ENCODE results near the gene HS1BP3. TPM values are rescaled to one million over a fixed set of nuclear protein-coding genes. Genes with fewer than 3 reads are reported as not detected.

The HS1BP3 gene
- total and polyA plus RNA-seq, 3 experiments from 2014 or later, result 9.3 to 19.4 (median 9.5) TPM

DNA sequence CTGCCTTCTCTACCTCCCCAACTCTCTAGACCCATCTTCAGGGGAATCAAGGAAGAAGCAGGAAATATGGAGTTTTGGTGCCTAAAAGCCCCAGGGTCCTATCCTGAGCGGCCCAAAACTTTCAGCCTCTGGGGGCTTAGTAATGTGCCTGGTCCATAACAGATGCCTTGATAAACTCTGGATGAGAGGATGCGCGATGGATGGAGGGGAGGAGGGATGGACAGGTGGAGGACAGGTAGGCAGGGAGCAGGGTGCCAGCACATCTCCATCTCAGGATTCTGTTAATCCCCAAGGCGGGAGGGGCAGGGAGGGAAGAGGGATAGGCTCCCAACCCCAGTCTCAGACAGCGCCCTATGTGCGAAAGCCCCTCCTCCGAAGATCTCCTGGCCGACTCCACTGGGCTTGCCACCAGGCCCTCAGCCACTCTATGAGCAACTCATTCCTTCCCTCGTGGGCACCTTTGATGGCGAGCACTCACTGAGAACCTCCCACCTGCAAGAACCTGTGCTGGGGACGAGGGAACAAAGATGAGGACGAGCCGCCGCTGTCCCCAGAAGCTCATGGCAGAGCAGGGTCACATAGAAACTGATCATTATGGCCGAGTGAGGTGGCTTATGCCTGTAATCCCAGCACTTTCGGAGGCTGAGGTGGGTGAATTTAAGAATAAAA is 23.1 kb downstream of the HS1BP3 start:
- ChIA-PET POLR2A (no interaction called here), CTCF (no interaction called here)
- DNase-seq, result peak in 1 of 5 donors; percentile 8
- H3K27me3 Mint-ChIP-seq, result no peaks in the 10 kb centered on the region
- H3K27ac Mint-ChIP-seq, result no peak overlapping the region
- H3K36me3 Mint-ChIP-seq, result peaks cover 3 to 53% (median 5%) of the 10 kb centered on the region in 3 donors
- no peaks in the 10 kb centered on the region for H3K4me1 ChIP-seq (ENCODE audit: insufficient read depth, low read length)
- no peak overlapping the region for H3K4me3 Mint-ChIP-seq
- peaks cover 0 to 2% (median 0%) of the 10 kb centered on the region in 3 donors for H3K4me1 Mint-ChIP-seq
- no peaks in the 10 kb centered on the region for H3K9me3 Mint-ChIP-seq
- H3K4me3 ChIP-seq (ENCODE audit: low read length), result no peak overlapping the region
- H3K36me3 ChIP-seq (ENCODE audit: insufficient read depth, low read length), result no peaks in the 10 kb centered on the region
- H3K27ac ChIP-seq (ENCODE audit: low read depth, low read length), result no peak overlapping the region
- no peaks in the 10 kb centered on the region for H3K27me3 ChIP-seq (ENCODE audit: insufficient read depth, low read length, poor library complexity, severe bottlenecking)
- H3K9me3 ChIP-seq (ENCODE audit: low read length), result no peaks in the 10 kb centered on the region

DNA sequence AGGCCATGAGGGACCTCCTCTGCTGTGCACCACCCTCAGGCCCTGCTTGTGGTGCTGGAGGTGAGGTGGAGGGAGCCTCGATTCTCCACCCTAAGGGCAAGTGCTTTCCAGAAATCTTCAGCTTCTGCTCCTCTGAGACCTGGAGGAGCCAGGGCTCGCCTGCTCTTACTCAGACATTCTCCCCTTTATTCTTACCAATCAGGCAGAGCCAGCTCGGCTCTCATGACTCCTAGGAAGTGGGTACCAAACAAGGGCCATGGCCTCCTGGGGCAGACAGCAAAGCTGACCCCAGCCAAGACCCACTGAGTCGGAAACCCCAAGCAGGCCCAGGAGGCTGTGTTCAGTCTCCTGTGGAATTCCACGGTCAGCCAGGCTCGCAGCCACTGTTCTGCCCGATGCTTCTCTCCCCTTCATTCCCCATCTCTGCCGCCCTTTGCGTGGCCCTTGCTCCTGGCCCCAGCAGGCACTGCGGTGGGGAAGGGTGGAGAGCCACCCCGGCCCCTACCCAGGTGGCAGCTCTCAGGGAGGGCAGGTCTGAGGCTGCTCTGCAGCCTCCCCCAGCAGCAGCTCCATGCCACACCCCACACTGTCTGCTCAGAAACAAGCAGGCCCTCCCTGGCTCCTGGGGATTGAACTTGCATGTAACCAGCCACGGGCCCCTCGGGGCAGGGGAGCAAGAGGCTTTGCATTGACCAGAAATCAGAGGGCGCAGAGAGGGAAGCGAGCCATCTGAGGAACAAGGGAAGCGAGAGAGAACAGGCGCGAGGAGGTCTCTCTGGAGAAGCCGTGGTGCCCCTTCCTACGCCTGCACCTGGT is 24.0 kb downstream of the HS1BP3 start:
- Histone ChIP-seq H3K36me3 (ENCODE audit: insufficient read depth, low read length) (no peaks in the 10 kb centered on the region), H3K27ac (ENCODE audit: low read depth, low read length) (no peak overlapping the region), H3K9me3 (ENCODE audit: low read length) (no peaks in the 10 kb centered on the region), H3K4me3 (ENCODE audit: low read length) (no peak overlapping the region), H3K4me1 (ENCODE audit: insufficient read depth, low read length) (no peaks in the 10 kb centered on the region), H3K27me3 (ENCODE audit: insufficient read depth, low read length, poor library complexity, severe bottlenecking) (no peaks in the 10 kb centered on the region)
- Mint-ChIP-seq H3K4me1 (peaks cover 0 to under 1% (median 0%) of the 10 kb centered on the region in 3 donors), H3K4me3 (no peak overlapping the region), H3K27me3 (no peaks in the 10 kb centered on the region), H3K27ac (no peak overlapping the region), H3K36me3 (peaks cover 3 to 61% (median 5%) of the 10 kb centered on the region in 3 donors), H3K9me3 (no peaks in the 10 kb centered on the region)
- CTCF ChIA-PET, result interaction anchor here (2.4 kb wide), 1 partner anchor 15 kb away, joined by 10 read pairs; no protein-coding TSS in a partner anchor
- POLR2A ChIA-PET, result no interaction called here
- DNase-seq, result peak in 1 of 5 donors; percentile 17

DNA sequence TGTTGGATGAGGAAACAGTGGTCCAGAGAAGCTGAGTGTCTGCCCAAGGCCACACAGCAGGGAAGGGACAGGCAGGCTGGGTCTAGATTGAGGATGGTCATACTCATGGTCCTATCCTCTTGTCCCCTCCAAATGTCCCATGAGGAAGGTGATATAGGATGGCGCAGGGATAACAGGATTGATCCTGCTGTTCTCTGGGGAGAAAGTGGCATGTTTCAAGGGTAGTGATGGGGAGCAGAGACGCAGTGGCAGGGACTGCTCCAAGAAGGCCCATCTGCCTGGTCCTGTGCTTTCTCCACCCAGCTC is 24.6 kb downstream of the HS1BP3 start:
- H3K36me3 ChIP-seq (ENCODE audit: insufficient read depth, low read length), result no peaks in the 10 kb centered on the region

DNA sequence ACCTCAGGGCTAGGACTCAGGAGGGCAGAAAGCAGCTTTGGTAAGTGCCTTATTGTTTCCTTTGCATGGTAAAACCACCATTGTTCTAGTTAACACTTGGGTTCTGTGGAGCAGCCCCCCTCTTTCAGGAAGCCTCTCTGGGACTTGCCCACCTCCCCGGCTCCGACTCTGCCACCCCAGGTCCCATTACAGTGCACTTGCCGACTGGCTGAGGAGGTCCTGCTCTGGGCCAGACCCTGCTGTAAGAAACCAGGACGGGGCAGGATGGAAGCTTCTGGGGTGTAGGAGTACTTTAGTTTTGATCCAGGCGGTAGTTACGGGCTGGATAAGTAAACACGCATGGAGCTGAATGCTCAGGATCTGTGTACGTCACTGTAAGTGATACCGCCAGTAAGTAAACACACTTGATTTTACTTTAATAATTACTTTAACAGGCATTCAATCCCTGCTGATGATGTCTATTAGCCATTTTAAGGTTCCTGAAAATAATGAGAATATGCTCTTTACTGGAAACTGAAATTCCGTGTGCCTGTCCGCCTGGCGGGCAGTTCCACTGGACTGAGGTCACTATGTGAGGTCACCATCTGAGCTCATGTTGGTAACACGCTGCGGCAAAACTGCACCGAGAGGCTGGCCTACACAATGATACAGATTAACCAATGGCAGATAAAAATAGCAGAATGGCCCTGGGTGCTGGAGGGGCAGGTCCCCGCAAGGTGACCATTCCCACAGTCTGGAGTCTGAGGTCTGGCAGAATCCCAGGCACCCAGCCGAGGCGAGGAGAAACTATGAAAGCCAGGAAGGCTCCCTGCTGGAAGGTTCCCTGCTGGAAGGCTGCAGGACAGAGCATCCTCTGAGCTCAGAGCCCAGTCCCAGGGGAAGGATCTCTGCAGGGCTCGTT is 25.2 kb downstream of the HS1BP3 start:
- ChIA-PET POLR2A (no interaction called here), CTCF (interaction anchor here (0.9 to 2.4 kb wide), 3 partner anchors 10 to 17 kb away, joined by 3 to 10 read pairs (median 3); no protein-coding TSS in a partner anchor)
- peak in 1 of 5 donors; percentile 26 for DNase-seq
- H3K9me3 Mint-ChIP-seq, result no peaks in the 10 kb centered on the region
- no peaks in the 10 kb centered on the region for H3K4me1 Mint-ChIP-seq
- H3K9me3 ChIP-seq (ENCODE audit: low read length), result no peaks in the 10 kb centered on the region
- no peaks in the 10 kb centered on the region for H3K27me3 Mint-ChIP-seq
- H3K4me3 Mint-ChIP-seq, result no peak overlapping the region
- H3K4me1 ChIP-seq (ENCODE audit: insufficient read depth, low read length), result no peaks in the 10 kb centered on the region
- peak overlapping the region in 1 of 8 donors; percentile 87 for H3K27ac Mint-ChIP-seq
- no peaks in the 10 kb centered on the region for H3K27me3 ChIP-seq (ENCODE audit: insufficient read depth, low read length, poor library complexity, severe bottlenecking)
- H3K36me3 Mint-ChIP-seq, result peaks cover 4 to 69% (median 4%) of the 10 kb centered on the region in 3 donors
- peaks cover under 1% of the 10 kb centered on the region for H3K36me3 ChIP-seq (ENCODE audit: insufficient read depth, low read length)
- no peak overlapping the region for H3K27ac ChIP-seq (ENCODE audit: low read depth, low read length)
- H3K4me3 ChIP-seq (ENCODE audit: low read length), result no peak overlapping the region

More for the DNA sequence above, 24.6 kb downstream of the HS1BP3 start:
- POLR2A ChIA-PET, result no interaction called here
- no peak overlapping the region for H3K4me3 Mint-ChIP-seq
- H3K9me3 Mint-ChIP-seq, result no peaks in the 10 kb centered on the region
- H3K27me3 ChIP-seq (ENCODE audit: insufficient read depth, low read length, poor library complexity, severe bottlenecking), result no peaks in the 10 kb centered on the region
- CTCF ChIA-PET, result interaction anchor here (1.0 to 2.4 kb wide), 2 partner anchors 11 to 16 kb away, joined by 3 to 10 read pairs; no protein-coding TSS in a partner anchor
- no peaks in the 10 kb centered on the region for H3K9me3 ChIP-seq (ENCODE audit: low read length)
- H3K4me3 ChIP-seq (ENCODE audit: low read length), result no peak overlapping the region
- no peak overlapping the region for H3K27ac ChIP-seq (ENCODE audit: low read depth, low read length)
- peak in 1 of 5 donors; percentile 19 for DNase-seq
- no peaks in the 10 kb centered on the region for H3K4me1 Mint-ChIP-seq
- no peak overlapping the region for H3K27ac Mint-ChIP-seq
- H3K4me1 ChIP-seq (ENCODE audit: insufficient read depth, low read length), result no peaks in the 10 kb centered on the region
- peaks cover 3 to 64% (median 3%) of the 10 kb centered on the region in 3 donors for H3K36me3 Mint-ChIP-seq
- no peaks in the 10 kb centered on the region for H3K27me3 Mint-ChIP-seq

DNA sequence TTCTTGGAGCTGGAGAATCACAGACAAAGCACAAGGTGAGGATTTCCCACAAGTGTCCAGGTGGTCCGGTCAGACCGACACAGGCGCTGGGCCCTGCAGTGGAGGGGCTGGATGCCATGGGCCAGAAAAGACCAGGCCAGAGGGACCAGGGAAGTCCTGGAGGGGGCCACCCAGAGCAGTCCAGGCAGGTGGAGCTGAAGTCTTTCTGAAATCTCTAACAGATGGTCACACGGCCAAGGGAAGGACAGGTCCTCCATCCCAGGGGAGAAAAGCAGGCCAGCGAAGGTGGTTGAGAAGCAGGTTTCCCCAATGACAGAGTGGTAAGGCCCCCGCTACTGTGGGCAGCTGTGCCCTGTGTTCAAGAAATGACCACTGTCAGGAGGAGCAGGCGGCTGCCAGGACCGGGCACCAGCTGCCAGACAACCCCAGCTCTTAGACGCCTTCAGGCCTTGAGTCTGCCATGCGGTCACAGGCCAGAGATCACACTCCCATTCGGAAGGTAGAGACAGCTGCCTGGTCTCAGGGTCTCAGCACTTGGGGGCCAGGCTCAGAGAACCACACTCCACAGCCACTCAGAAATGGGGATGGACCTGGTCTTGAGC is 25.9 kb downstream of the HS1BP3 start:
- no peaks in the 10 kb centered on the region for H3K4me1 Mint-ChIP-seq
- Histone ChIP-seq H3K4me1 (ENCODE audit: insufficient read depth, low read length) (no peaks in the 10 kb centered on the region), H3K36me3 (ENCODE audit: insufficient read depth, low read length) (peaks cover 6% of the 10 kb centered on the region), H3K9me3 (ENCODE audit: low read length) (no peaks in the 10 kb centered on the region), H3K27me3 (ENCODE audit: insufficient read depth, low read length, poor library complexity, severe bottlenecking) (no peaks in the 10 kb centered on the region), H3K27ac (ENCODE audit: low read depth, low read length) (no peak overlapping the region), H3K4me3 (ENCODE audit: low read length) (no peak overlapping the region)
- peaks cover 10 to 73% (median 10%) of the 10 kb centered on the region in 3 donors for H3K36me3 Mint-ChIP-seq
- peak in 1 of 5 donors; percentile 36 for DNase-seq
- H3K27ac Mint-ChIP-seq, result no peak overlapping the region
- H3K4me3 Mint-ChIP-seq, result no peak overlapping the region
- CTCF ChIA-PET, result interaction anchor here (0.9 to 2.4 kb wide), 3 partner anchors 10 to 17 kb away, joined by 3 to 10 read pairs (median 3); no protein-coding TSS in a partner anchor
- H3K27me3 Mint-ChIP-seq, result no peaks in the 10 kb centered on the region
- POLR2A ChIA-PET, result no interaction called here
- no peaks in the 10 kb centered on the region for H3K9me3 Mint-ChIP-seq

DNA sequence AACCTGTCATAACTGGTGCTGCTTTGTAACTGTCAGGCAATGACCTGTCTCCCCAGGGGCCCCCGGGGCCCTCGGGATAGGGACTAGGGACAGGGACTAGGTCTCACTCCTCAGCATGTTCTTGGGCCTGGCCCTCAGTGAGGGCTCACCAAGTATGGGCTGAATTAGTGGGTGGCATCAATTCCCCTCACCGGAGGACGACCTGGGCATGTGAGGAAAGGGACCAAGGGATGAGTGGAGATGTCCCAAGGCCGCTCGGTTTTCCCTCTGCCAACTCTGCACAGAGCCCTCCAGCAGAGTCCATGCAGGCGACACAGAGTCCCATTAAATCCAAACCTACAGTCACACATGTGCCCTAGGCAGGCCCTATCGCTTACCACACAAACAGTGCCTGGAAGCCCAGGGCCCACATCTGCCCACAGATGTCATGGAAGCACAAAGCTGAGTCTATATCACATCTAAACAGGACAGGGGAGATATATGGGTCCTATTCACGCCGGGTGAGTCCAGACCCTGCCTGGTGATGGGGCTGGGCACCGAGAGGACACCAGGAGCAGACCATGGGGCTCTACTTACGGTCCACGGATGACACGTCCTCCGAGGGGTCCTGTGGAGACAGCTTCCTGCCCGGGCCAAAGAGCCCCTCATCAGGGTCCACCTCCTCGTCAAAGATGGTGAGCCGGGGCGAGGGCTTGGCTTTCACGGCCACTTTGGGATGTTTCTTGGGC is 26.6 kb downstream of the HS1BP3 start:
- H3K27ac ChIP-seq (ENCODE audit: low read depth, low read length), result no peak overlapping the region
- Mint-ChIP-seq H3K27ac (no peak overlapping the region), H3K9me3 (no peaks in the 10 kb centered on the region), H3K36me3 (peaks cover 10 to 73% (median 13%) of the 10 kb centered on the region in 3 donors), H3K4me3 (no peak overlapping the region), H3K27me3 (no peaks in the 10 kb centered on the region), H3K4me1 (no peaks in the 10 kb centered on the region)
- no peaks in the 10 kb centered on the region for H3K4me1 ChIP-seq (ENCODE audit: insufficient read depth, low read length)
- ChIA-PET CTCF (interaction anchor here (0.9 to 2.4 kb wide), 2 partner anchors 11 to 18 kb away, joined by 3 to 10 read pairs; no protein-coding TSS in a partner anchor), POLR2A (no interaction called here)
- peak in 1 of 5 donors; percentile 38 for DNase-seq
- H3K27me3 ChIP-seq (ENCODE audit: insufficient read depth, low read length, poor library complexity, severe bottlenecking), result no peaks in the 10 kb centered on the region
- no peaks in the 10 kb centered on the region for H3K9me3 ChIP-seq (ENCODE audit: low read length)
- peaks cover 7% of the 10 kb centered on the region for H3K36me3 ChIP-seq (ENCODE audit: insufficient read depth, low read length)
- no peak overlapping the region for H3K4me3 ChIP-seq (ENCODE audit: low read length)

DNA sequence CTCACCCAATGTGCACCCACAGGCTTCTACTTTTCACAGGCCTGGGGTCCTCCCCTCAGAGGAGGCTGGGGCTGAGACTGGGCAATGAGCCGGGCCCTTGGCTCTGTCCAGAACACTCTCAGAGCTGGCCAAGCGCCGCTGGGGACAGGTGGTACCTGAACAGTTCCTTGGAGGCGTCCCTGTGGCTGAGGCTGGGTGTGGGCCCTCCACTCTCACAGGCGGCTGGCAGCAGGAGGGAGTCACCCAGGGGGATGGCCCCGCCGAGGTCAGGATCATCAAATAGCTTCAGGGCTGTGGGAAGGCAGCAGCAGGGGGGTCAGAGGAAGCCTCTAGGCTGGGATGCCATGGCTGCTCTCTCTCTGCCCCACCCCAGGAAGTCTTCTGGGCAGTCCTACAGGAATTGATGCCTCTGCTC is 27.1 kb downstream of the HS1BP3 start:
- Mint-ChIP-seq H3K27ac (no peak overlapping the region), H3K36me3 (peaks cover 10 to 75% (median 14%) of the 10 kb centered on the region in 3 donors), H3K4me3 (no peak overlapping the region), H3K27me3 (no peaks in the 10 kb centered on the region), H3K4me1 (no peaks in the 10 kb centered on the region), H3K9me3 (no peaks in the 10 kb centered on the region)
- ChIA-PET CTCF (no interaction called here), POLR2A (no interaction called here)
- Histone ChIP-seq H3K4me3 (ENCODE audit: low read length) (no peak overlapping the region), H3K9me3 (ENCODE audit: low read length) (no peaks in the 10 kb centered on the region), H3K27me3 (ENCODE audit: insufficient read depth, low read length, poor library complexity, severe bottlenecking) (no peaks in the 10 kb centered on the region), H3K36me3 (ENCODE audit: insufficient read depth, low read length) (peaks cover 7% of the 10 kb centered on the region), H3K4me1 (ENCODE audit: insufficient read depth, low read length) (no peaks in the 10 kb centered on the region), H3K27ac (ENCODE audit: low read depth, low read length) (no peak overlapping the region)
- DNase-seq, result peak in 1 of 5 donors; percentile 38
